Superior temporal gyrus (tissue), 1 donor: ENCODE measurements around the gene TMEM131.
"Not testable (repeated sequence)": the region's sequence is repeated elsewhere in the genome, so short reads cannot be mapped to it uniquely, and the experiment has no call there.

Experiments used
- DNase-seq: peaks from one replicate; pipeline ENCODE4 v3.0.0-alpha.2; 2016; ENCODE audit errors: extremely low spot score

The TMEM131 gene

GRCh38 chr2:97995734-97996624 lies at the start of gene TMEM131:
TSS of gene TMEM131 (minus strand) at chr2:97995948. CDS start at chr2:97995662, 286 bp downstream.
- DNase-seq = peak; percentile 92

GRCh38 chr2:98044730-98045129 lies 49.0 kb upstream of the TMEM131 start:
- DNase-seq = not testable (repeated sequence)

- DNase-seq = no peak
Measured at GRCh38 chr2:98043101-98043500, 47.4 kb upstream of the TMEM131 start.

GRCh38 chr2:98040331-98040939 lies 44.7 kb upstream of the TMEM131 start:
- no peak for DNase-seq

- no peak for DNase-seq
Measured at GRCh38 chr2:98039085-98039756, 43.5 kb upstream of the TMEM131 start.

- DNase-seq = no peak
Measured at GRCh38 chr2:98037666-98038336, 42.1 kb upstream of the TMEM131 start.

GRCh38 chr2:98037206-98037605 lies 41.5 kb upstream of the TMEM131 start:
- DNase-seq = no peak

GRCh38 chr2:98036349-98037000 lies 40.7 kb upstream of the TMEM131 start:
- no peak for DNase-seq

- no peak for DNase-seq
Measured at GRCh38 chr2:98034745-98035144, 39.0 kb upstream of the TMEM131 start.

GRCh38 chr2:98032086-98032485 lies 36.3 kb upstream of the TMEM131 start:
- no peak for DNase-seq

- no peak for DNase-seq
Measured at GRCh38 chr2:98029718-98030222, 34.0 kb upstream of the TMEM131 start.

GRCh38 chr2:98028931-98029717 lies 33.4 kb upstream of the TMEM131 start:
- DNase-seq = no peak

GRCh38 chr2:98028101-98028561 lies 32.4 kb upstream of the TMEM131 start:
- no peak for DNase-seq

- DNase-seq = no peak
Measured at GRCh38 chr2:98027538-98027937, 31.8 kb upstream of the TMEM131 start.

GRCh38 chr2:98026927-98027522 lies 31.3 kb upstream of the TMEM131 start:
- no peak for DNase-seq

GRCh38 chr2:98026292-98026691 lies 30.5 kb upstream of the TMEM131 start:
- DNase-seq = no peak

GRCh38 chr2:98025481-98026037 lies 29.8 kb upstream of the TMEM131 start:
- no peak for DNase-seq

- not testable (repeated sequence) for DNase-seq
Measured at GRCh38 chr2:98022067-98022466, 26.3 kb upstream of the TMEM131 start.

- no peak for DNase-seq
Measured at GRCh38 chr2:98020992-98021713, 25.4 kb upstream of the TMEM131 start.
